ENCODE data around the gene LONRF2.

DNA sequence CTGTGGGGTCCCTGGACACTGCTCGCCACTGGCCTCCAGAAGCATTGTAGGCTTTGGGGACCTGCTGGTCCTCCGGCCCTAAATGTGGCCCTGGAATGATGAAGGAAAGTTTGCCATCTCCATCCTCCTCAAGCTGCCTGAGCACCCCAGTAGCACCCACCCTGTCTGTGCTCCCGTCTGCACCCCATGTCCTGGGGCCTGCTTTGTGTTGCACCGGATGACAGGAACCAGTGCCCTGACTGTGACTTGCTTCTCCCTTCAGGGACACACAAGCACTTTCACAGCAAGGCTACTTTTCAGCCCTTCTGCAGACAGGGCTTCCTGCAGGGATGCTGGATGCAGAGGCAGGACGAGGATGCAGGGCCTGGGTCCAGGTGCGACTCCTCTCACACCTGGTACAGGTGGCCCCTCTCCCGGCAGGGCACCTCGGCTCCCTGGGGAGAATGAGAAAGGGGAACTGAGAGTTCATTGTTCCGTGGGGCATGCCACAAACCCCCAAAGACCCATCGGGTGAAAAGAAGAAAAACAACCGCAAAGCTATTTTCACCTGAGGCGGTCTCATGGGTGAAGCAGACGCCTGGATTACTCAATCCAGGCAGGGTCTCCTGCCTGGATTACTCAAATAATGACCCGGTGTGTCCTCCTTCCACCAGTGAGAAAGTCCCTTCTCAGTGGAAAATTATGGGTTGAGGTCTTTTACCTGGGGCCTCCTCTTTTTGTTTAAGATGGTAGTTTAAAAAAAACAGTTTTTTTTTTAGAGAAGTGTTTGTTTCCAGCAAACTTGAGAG, 74.9 kb downstream of the LONRF2 start:
- TF ChIP-seq EZH2phosphoT487 (IDR thresholded peaks at IDR 0.05; ENCODE audit: borderline replicate concordance, low read length) (no peak), EZH2 (IDR thresholded peaks at IDR 0.05; ENCODE audit: low read length, unreplicated experiment) (no peak)
- TF ChIP-seq, protein P1, sequence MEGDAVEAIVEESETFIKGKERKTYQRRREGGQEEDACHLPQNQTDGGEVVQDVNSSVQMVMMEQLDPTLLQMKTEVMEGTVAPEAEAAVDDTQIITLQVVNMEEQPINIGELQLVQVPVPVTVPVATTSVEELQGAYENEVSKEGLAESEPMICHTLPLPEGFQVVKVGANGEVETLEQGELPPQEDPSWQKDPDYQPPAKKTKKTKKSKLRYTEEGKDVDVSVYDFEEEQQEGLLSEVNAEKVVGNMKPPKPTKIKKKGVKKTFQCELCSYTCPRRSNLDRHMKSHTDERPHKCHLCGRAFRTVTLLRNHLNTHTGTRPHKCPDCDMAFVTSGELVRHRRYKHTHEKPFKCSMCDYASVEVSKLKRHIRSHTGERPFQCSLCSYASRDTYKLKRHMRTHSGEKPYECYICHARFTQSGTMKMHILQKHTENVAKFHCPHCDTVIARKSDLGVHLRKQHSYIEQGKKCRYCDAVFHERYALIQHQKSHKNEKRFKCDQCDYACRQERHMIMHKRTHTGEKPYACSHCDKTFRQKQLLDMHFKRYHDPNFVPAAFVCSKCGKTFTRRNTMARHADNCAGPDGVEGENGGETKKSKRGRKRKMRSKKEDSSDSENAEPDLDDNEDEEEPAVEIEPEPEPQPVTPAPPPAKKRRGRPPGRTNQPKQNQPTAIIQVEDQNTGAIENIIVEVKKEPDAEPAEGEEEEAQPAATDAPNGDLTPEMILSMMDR (conservative IDR thresholded peaks at IDR 0.05; ENCODE audit: low read depth, low read length) = no peak
